Activated T-helper 1 cell treated with anti-CD3 and anti-CD28 coated beads, Interleukin-12 subunit alpha, Interleukin-12 subunit beta, Interleukin-2, Interleukin-4 antibody, amounts not matched to agents 30 ng/mL and 10 ng/mL and 1 ng/mL, durations not matched to agents 14 hours and 24 hours and 36 hours (primary cell): ENCODE results near the gene MYRFL. TPM values are rescaled to one million over a fixed set of nuclear protein-coding genes. Genes with fewer than 3 reads are reported as not detected.

ENCODE experiments used
- DNase-seq: peaks from one replicate; pipeline ENCODE4 v3.0.0; 2021; ENCODE audit warnings: low spot score
- H3K27ac Mint-ChIP-seq: one replicate; pipeline ENCODE4 v1.8.0; 2021; ENCODE audit warnings: mild to moderate bottlenecking, mixed read lengths
- H3K27me3 Mint-ChIP-seq: one replicate; pipeline ENCODE4 v1.8.0; 2022; ENCODE audit warnings: mild to moderate bottlenecking, moderate library complexity, mixed read lengths; ENCODE audit not compliant: insufficient read depth
- H3K36me3 Mint-ChIP-seq: one replicate; pipeline ENCODE4 v1.8.0; 2021; ENCODE audit warnings: low read depth, mixed read lengths
- H3K4me1 Mint-ChIP-seq: one replicate; pipeline ENCODE4 v1.8.0; 2021; ENCODE audit warnings: low read depth, mixed read lengths
- H3K4me3 Mint-ChIP-seq: one replicate; pipeline ENCODE4 v1.8.0; 2021; ENCODE audit warnings: mild to moderate bottlenecking, moderate library complexity, mixed read lengths
- H3K9me3 Mint-ChIP-seq: one replicate; pipeline ENCODE4 v1.8.0; 2021; ENCODE audit warnings: mixed read lengths
- intact Hi-C: fragments of 100-400 bp; cut with micrococcal nuclease; formaldehyde crosslinking; loops from one replicate; pipeline ENCODE4 v1.15.1; 2024
- total RNA-seq: library from RNA; stranded (reverse); gene quantifications from 2 replicates; pipeline ENCODE4 v1.2.3, GENCODE V29; 2022

The MYRFL gene
- total RNA-seq, 1 donor from 2014 or later, result not detected

DNA sequence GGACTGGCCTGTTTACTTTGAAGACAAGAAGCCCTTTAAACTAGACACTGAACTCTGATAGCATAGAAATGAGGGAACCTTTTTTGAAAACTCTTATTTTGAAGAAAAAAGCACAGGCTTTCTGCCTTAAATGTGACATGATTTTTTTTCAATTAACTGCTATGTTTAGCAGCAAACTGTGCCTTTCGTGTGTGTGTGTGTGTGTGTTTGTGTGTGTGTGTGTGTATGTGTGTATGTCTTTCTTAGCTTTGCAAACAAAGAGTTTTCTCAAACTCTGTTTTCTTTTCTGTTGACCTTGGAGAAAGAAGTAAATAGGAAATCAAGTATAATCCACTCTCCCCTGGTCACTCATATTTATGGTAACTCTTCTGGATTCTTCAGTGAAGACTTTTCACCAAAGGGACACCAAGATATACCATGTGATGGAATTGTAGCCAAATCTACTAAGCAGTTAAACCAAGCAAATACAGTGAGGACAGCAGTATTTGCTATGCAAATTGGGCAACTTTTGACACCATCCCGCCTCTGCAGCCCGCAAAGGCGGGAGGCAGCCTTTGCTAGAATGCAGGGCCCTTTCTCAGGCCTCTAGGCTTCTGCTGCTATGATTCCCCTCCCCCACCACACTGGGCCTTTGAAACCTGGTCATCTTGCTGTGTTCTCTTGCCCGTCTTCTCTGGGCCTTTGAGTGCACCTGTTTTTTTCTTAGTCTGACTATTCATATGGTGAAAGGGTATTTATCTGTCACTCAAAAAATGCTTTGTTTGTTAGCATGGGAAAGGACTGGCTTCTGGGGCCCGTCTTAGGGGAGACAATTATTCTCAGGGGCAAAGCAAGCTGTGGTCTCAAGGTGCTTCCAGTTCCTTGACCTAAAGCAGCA lies 107.9 kb downstream of the MYRFL start:
- Mint-ChIP-seq H3K27ac (no peak overlapping the region), H3K4me3 (no peak overlapping the region), H3K27me3 (peaks cover 3% of the 10 kb centered on the region), H3K36me3 (no peaks in the 10 kb centered on the region), H3K4me1 (no peaks in the 10 kb centered on the region), H3K9me3 (no peaks in the 10 kb centered on the region)
- no peak for DNase-seq
- intact Hi-C loops, result no loop called here

DNA sequence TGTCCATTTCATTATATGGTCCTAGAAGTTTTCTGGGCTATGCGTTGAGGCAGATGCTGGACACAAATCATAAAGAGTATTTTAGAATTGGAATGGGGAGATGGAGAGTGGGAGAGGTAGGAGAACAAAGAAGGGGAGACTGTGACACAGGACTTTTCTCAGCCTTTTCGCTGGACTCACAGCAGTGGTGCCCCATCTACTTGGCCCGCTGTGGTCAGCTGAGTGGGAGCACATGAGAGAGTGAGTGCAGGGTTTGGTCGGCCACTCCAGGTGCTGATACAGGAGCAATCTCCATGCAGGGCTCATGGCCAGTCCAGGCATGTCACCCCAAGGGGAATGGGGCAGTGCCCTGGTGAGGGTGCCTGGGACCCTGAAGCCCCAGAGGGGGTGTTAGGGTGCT lies 109.0 kb downstream of the MYRFL start:
- Mint-ChIP-seq H3K4me3 (no peak overlapping the region), H3K4me1 (no peaks in the 10 kb centered on the region), H3K27me3 (peaks cover 3% of the 10 kb centered on the region), H3K36me3 (no peaks in the 10 kb centered on the region), H3K27ac (no peak overlapping the region), H3K9me3 (no peaks in the 10 kb centered on the region)
- no peak for DNase-seq
- intact Hi-C loops, result no loop called here

- peaks cover 2% of the 10 kb centered on the region for H3K27me3 Mint-ChIP-seq
- H3K4me1 Mint-ChIP-seq, result no peaks in the 10 kb centered on the region
- no peaks in the 10 kb centered on the region for H3K9me3 Mint-ChIP-seq
- no peak for DNase-seq
- H3K4me3 Mint-ChIP-seq, result no peak overlapping the region
- intact Hi-C loops, result no loop called here
- no peaks in the 10 kb centered on the region for H3K36me3 Mint-ChIP-seq
- no peak overlapping the region for H3K27ac Mint-ChIP-seq
Measured at GRCh38 chr12:69935651-69936100, 110.6 kb downstream of the MYRFL start.

GRCh38 chr12:69936214-69936731 lies 111.2 kb downstream of the MYRFL start:
- Mint-ChIP-seq H3K4me1 (no peaks in the 10 kb centered on the region), H3K27me3 (peaks cover 2% of the 10 kb centered on the region), H3K36me3 (no peaks in the 10 kb centered on the region), H3K9me3 (no peaks in the 10 kb centered on the region), H3K27ac (no peak overlapping the region), H3K4me3 (no peak overlapping the region)
- intact Hi-C loops, result no loop called here
- no peak for DNase-seq

GRCh38 chr12:69936766-69937165 lies 111.7 kb downstream of the MYRFL start:
- no peaks in the 10 kb centered on the region for H3K4me1 Mint-ChIP-seq
- peaks cover 2% of the 10 kb centered on the region for H3K27me3 Mint-ChIP-seq
- H3K9me3 Mint-ChIP-seq, result no peaks in the 10 kb centered on the region
- no peaks in the 10 kb centered on the region for H3K36me3 Mint-ChIP-seq
- H3K27ac Mint-ChIP-seq, result no peak overlapping the region
- intact Hi-C loops, result no loop called here
- H3K4me3 Mint-ChIP-seq, result no peak overlapping the region
- DNase-seq, result no peak

DNA sequence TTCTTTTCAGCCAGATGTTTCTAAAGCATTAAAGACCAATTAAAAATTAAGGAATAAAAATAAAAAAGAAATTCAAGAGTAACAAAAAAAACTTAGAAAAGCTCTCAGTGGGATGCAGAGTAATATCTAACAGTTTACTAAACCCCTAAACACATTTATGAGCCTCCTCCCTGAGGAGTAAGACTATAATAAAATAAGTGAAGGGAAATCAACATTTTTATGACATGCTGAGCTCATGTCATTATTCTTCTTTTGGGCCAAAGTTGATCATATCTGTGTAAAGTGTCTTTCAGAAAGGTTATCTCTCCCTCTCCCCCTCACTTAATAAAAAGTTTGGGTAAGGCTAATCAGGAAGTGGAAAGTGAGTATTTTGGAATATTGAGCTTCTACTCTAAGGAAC lies 122.1 kb downstream of the MYRFL start:
- Mint-ChIP-seq H3K4me3 (no peak overlapping the region), H3K9me3 (no peaks in the 10 kb centered on the region), H3K27ac (no peak overlapping the region), H3K4me1 (no peaks in the 10 kb centered on the region), H3K36me3 (no peaks in the 10 kb centered on the region), H3K27me3 (peaks cover 1% of the 10 kb centered on the region)
- DNase-seq, result no peak
- intact Hi-C loops, result no loop called here

GRCh38 chr12:69947897-69948296 lies 122.9 kb downstream of the MYRFL start:
- no peak for DNase-seq
- intact Hi-C loops, result no loop called here
- H3K36me3 Mint-ChIP-seq, result no peaks in the 10 kb centered on the region
- no peak overlapping the region for H3K4me3 Mint-ChIP-seq
- H3K4me1 Mint-ChIP-seq, result no peaks in the 10 kb centered on the region
- H3K9me3 Mint-ChIP-seq, result no peaks in the 10 kb centered on the region
- H3K27ac Mint-ChIP-seq, result no peak overlapping the region
- peaks cover 1% of the 10 kb centered on the region for H3K27me3 Mint-ChIP-seq

DNA sequence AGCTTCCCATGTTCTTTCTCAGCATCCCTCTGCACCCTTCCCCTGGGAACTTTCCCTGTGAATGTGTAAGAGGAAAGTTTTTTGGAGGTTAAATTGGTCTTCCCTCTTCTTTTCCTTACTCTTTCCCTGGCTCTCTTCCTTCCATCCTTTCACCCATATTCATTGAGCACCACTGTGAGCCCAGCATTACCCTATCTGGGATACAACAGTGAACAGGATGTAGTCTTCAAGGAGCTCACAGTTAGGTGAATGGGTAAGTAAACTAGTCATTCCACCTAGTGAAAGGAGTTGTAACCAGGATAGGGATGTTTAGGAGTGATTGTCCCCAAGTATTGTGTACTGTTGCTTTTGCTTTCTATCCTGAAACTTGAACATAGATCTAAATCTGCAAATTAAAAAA lies 123.8 kb downstream of the MYRFL start:
- H3K9me3 Mint-ChIP-seq, result no peaks in the 10 kb centered on the region
- peaks cover 1% of the 10 kb centered on the region for H3K27me3 Mint-ChIP-seq
- no peak overlapping the region for H3K4me3 Mint-ChIP-seq
- H3K4me1 Mint-ChIP-seq, result no peaks in the 10 kb centered on the region
- H3K27ac Mint-ChIP-seq, result no peak overlapping the region
- H3K36me3 Mint-ChIP-seq, result no peaks in the 10 kb centered on the region
- intact Hi-C loops, result no loop called here
- DNase-seq, result no peak

- Mint-ChIP-seq H3K4me3 (no peak overlapping the region), H3K9me3 (no peaks in the 10 kb centered on the region), H3K27me3 (peaks cover 1% of the 10 kb centered on the region), H3K4me1 (no peaks in the 10 kb centered on the region), H3K36me3 (no peaks in the 10 kb centered on the region), H3K27ac (no peak overlapping the region)
- intact Hi-C loops, result no loop called here
- DNase-seq, result no peak
Measured at GRCh38 chr12:69949311-69950002, 124.4 kb downstream of the MYRFL start.

DNA sequence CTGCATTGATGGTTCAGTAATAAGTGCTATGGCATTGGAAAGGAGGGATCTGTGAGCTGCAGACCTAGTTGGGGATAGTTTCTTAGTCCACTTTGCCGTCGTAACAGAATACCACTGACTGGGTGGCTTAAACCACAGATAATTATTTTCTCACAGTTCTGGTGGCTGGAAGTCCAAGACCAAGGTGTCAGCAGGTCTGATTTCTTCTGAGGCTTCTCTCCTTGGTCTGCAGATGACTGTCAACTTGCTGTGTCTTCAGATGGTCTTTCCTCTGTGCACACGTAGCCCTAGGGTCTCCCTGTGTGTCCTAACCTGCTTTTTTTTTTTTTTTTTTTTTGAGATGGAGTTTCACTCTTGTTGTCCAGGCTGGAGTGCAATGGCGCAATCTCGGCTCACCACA lies 126.1 kb downstream of the MYRFL start:
- Mint-ChIP-seq H3K4me1 (no peaks in the 10 kb centered on the region), H3K27me3 (peaks cover 1% of the 10 kb centered on the region)
- intact Hi-C loops, result no loop called here

DNA sequence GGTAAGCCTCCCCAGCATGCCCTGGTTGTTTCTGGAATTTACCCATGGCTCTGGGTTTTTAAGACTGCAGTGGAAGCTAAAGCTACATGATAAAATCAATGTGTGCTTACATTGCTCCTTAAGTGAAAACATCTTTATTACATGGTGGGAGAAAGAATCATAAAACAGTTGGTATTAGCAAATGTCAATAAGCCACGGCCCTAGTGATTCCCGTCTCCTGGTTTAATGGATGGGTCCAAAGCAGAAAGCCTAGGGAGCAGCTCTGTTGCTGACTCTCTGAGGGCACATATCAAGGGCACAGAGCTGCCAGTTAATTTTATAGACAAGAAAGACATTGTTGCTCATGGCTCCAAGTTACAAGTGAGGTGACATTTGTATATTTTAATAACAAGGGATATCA lies 127.9 kb downstream of the MYRFL start:
- DNase-seq, result no peak
- no peak overlapping the region for H3K27ac Mint-ChIP-seq
- H3K27me3 Mint-ChIP-seq, result no peaks in the 10 kb centered on the region
- H3K4me1 Mint-ChIP-seq, result no peaks in the 10 kb centered on the region
- intact Hi-C loops, result no loop called here
- H3K4me3 Mint-ChIP-seq, result no peak overlapping the region
- no peaks in the 10 kb centered on the region for H3K36me3 Mint-ChIP-seq
- H3K9me3 Mint-ChIP-seq, result no peaks in the 10 kb centered on the region

More for the DNA sequence above, 126.1 kb downstream of the MYRFL start:
- DNase-seq, result no peak
- no peak overlapping the region for H3K4me3 Mint-ChIP-seq
- H3K9me3 Mint-ChIP-seq, result no peaks in the 10 kb centered on the region
- H3K36me3 Mint-ChIP-seq, result no peaks in the 10 kb centered on the region
- no peak overlapping the region for H3K27ac Mint-ChIP-seq

DNA sequence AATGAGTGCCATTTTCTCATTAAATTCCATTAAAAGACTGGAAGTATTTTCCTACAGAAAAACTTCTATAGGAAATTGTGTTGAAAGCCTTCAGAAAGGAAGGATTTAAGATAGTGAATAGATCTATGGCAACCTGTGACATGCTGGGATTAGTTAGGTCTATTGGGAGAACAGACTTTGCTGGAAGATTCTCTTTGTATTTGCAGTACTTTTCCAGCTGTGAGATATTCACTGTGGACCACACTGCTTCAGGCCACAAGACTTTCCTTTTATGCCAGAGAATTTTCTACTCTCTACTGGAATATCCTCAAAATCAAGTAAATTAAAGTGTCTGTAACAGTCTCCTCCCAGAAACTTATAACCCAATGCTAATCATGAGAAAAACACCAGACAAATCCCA lies 136.2 kb downstream of the MYRFL start:
- intact Hi-C loops, result no loop called here
- Mint-ChIP-seq H3K27ac (no peak overlapping the region), H3K27me3 (peaks cover 2% of the 10 kb centered on the region), H3K4me1 (no peaks in the 10 kb centered on the region), H3K4me3 (no peak overlapping the region), H3K36me3 (no peaks in the 10 kb centered on the region), H3K9me3 (no peaks in the 10 kb centered on the region)
- DNase-seq, result no peak

DNA sequence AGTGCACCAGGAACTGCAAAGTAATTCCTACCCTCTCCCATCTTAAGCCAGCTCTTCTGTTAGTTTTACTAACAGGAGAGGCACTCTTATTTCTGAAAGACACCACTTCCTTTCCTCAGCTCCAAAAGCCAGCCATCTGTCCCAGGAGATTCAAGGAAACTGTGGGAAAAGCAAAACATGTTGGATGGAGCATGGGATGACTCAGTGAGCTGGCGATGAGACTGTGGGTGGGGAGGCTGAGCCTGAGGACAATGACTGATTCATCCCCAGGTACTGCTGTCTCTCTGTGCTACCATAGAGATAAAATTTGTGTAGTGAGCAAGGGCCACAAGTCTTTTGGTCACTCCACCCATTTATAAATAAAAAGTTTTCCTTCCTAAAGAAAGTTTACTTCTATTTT lies 141.4 kb downstream of the MYRFL start:
- H3K9me3 Mint-ChIP-seq, result no peaks in the 10 kb centered on the region
- H3K27me3 Mint-ChIP-seq, result no peaks in the 10 kb centered on the region
- intact Hi-C loops, result no loop called here
- H3K36me3 Mint-ChIP-seq, result no peaks in the 10 kb centered on the region
- H3K4me3 Mint-ChIP-seq, result no peak overlapping the region
- DNase-seq, result no peak
- H3K27ac Mint-ChIP-seq, result no peak overlapping the region
- no peaks in the 10 kb centered on the region for H3K4me1 Mint-ChIP-seq
